ENCODE data around the gene SUPT3H. TPM values are rescaled to one million over a fixed set of nuclear protein-coding genes. Genes with fewer than 3 reads are reported as not detected.
A peak's percentile ranks its signal among the peaks of the same experiment; 100 is the strongest.

The SUPT3H gene
- total RNA-seq, 2 donors from 2014 or later: 2.5 to 4.5 TPM

GRCh38 chr6:44855562-44856411, 521.9 kb downstream of the SUPT3H start:
- Histone ChIP-seq H3K27me3 (no peaks in the 10 kb centered on the region), H3K9me3 (no peaks in the 10 kb centered on the region), H3K4me1 (no peaks in the 10 kb centered on the region), H3K4me3 (no peak overlapping the region), H3K27ac (no peak overlapping the region), H3K36me3 (no peaks in the 10 kb centered on the region)
- no peak for DNase-seq (ENCODE audit: low spot score)
- no peak for TF ChIP-seq CTCF (IDR thresholded peaks at IDR 0.05)

DNA sequence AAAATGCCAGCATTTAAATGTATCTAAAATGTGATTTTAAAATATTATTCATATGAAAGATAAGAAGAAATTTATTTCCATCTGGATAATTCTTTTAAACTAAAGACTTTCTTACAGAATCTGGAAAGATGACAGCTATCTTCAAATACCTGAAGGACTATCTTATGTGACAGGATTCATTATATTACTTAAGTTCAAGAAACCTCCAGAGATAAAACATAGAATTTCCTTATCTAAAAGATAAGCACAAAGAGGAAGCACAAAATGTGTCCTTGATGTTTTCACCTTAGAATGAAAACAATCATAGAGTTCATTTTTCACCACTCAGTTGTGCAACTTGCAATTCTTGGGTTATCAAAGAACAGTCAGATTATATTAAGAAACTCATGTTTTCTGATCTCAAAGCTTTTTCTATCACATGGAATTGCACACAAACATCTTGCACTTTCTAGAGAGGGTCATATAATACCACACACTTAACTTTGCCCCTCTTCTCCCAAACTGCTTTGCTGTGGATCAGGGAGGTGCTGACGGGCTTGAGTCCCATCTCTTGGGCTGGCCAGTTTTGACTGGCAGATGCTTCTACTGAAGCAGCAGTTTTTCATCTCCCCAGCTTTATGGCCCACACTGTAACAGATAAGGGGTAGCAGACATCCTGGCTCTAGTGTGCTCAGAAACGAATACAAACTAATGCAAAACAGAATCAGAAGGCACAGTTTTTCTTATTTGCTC, 522.9 kb downstream of the SUPT3H start:
- TF ChIP-seq CTCF (IDR thresholded peaks at IDR 0.05): no peak
- DNase-seq (ENCODE audit: low spot score): no peak
- Histone ChIP-seq H3K27ac (no peak overlapping the region), H3K27me3 (no peaks in the 10 kb centered on the region), H3K36me3 (no peaks in the 10 kb centered on the region), H3K4me1 (no peaks in the 10 kb centered on the region), H3K4me3 (no peak overlapping the region), H3K9me3 (no peaks in the 10 kb centered on the region)

GRCh38 chr6:44851176-44851575, 526.6 kb downstream of the SUPT3H start:
- DNase-seq (ENCODE audit: low spot score): no peak
- H3K4me1 ChIP-seq: no peaks in the 10 kb centered on the region
- H3K27me3 ChIP-seq: no peaks in the 10 kb centered on the region
- no peak overlapping the region for H3K4me3 ChIP-seq
- H3K36me3 ChIP-seq: no peaks in the 10 kb centered on the region
- no peaks in the 10 kb centered on the region for H3K9me3 ChIP-seq
- TF ChIP-seq CTCF (IDR thresholded peaks at IDR 0.05): no peak
- H3K27ac ChIP-seq: peak overlapping the region in 1 of 2 donors; percentile 63

GRCh38 chr6:44850312-44850711, 527.4 kb downstream of the SUPT3H start:
- Histone ChIP-seq H3K27me3 (no peaks in the 10 kb centered on the region), H3K27ac (peak overlapping the region in 1 of 2 donors; percentile 63), H3K4me1 (no peaks in the 10 kb centered on the region), H3K36me3 (no peaks in the 10 kb centered on the region), H3K4me3 (no peak overlapping the region), H3K9me3 (no peaks in the 10 kb centered on the region)
- DNase-seq (ENCODE audit: low spot score): no peak
- no peak for TF ChIP-seq CTCF (IDR thresholded peaks at IDR 0.05)

DNA sequence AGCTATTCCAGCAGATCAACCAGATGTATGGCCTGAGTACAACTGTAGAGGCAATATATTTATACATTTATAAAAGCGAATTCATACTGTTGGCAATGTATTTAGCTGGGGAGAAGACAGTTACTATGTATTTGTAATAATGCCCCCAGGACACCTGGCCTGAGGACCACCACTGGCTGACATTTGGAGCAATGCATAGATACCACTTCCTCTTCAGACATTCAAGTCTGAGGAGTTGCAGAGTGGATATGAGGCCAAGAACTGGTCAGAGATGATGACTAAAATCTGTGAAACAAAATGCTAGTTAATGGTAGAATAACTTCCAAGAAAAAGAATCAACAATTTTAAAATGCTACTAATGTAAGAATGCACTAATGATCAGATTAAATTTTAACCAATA, 527.9 kb downstream of the SUPT3H start:
- no peak for TF ChIP-seq CTCF (IDR thresholded peaks at IDR 0.05)
- Histone ChIP-seq H3K36me3 (no peaks in the 10 kb centered on the region), H3K27ac (no peak overlapping the region), H3K27me3 (no peaks in the 10 kb centered on the region), H3K4me3 (no peak overlapping the region), H3K9me3 (no peaks in the 10 kb centered on the region), H3K4me1 (no peaks in the 10 kb centered on the region)
- DNase-seq (ENCODE audit: low spot score): no peak

Measured in right atrium auricular region (tissue), 2 donors.